Activated T-cell treated with anti-CD3 and anti-CD28 coated beads, Interleukin-2, amount 50 U/mL, for 4 hours (primary cell): ENCODE results near the gene OPN1SW. TPM values are rescaled to one million over a fixed set of nuclear protein-coding genes. Genes with fewer than 3 reads are reported as not detected.

ENCODE experiments used
- ATAC-seq, 2 donors: fragments of 200-7000 bp; cut with Tn5 transposase; one replicate each; pipeline ENCODE4 v1.10.0; 2021
- DNase-seq: peaks from one replicate; pipeline ENCODE4 v3.0.0-alpha.2; 2020
- H3K27me3 Mint-ChIP-seq: one replicate; pipeline ENCODE4 v1.8.0; 2021; ENCODE audit warnings: low read depth, mixed read lengths
- H3K36me3 Mint-ChIP-seq: one replicate; pipeline ENCODE4 v1.8.0; 2022; ENCODE audit warnings: mixed read lengths; ENCODE audit not compliant: insufficient read depth
- H3K4me1 Mint-ChIP-seq: one replicate; pipeline ENCODE4 v1.8.0; 2021; ENCODE audit warnings: low read depth, mixed read lengths
- H3K4me3 Mint-ChIP-seq: one replicate; pipeline ENCODE4 v1.8.0; 2021; ENCODE audit warnings: mild to moderate bottlenecking, moderate library complexity, mixed read lengths
- H3K9me3 Mint-ChIP-seq: one replicate; pipeline ENCODE4 v1.8.0; 2021; ENCODE audit warnings: mixed read lengths
- total RNA-seq, 3 donors: library from RNA; stranded (reverse); gene quantifications; one replicate each; pipeline ENCODE4 v1.2.1, GENCODE V29; 2021

OPN1SW gene
- total RNA-seq, 3 donors from 2014 or later = not detected

- Mint-ChIP-seq H3K36me3 (peaks cover 6% of the 10 kb centered on the region), H3K27me3 (no peaks in the 10 kb centered on the region), H3K9me3 (no peaks in the 10 kb centered on the region), H3K4me1 (peaks cover 40% of the 10 kb centered on the region), H3K4me3 (peak overlapping the region; percentile 98)
- ATAC-seq = peak; percentile 12 to 19
- DNase-seq = peak; percentile 5
Observed at GRCh38 chr7:128738570-128739047, 37.0 kb downstream of the OPN1SW start.

GRCh38 chr7:128737867-128738385, 37.7 kb downstream of the OPN1SW start:
- Mint-ChIP-seq H3K27me3 (no peaks in the 10 kb centered on the region), H3K9me3 (no peaks in the 10 kb centered on the region), H3K36me3 (peaks cover 6% of the 10 kb centered on the region), H3K4me1 (peaks cover 36% of the 10 kb centered on the region), H3K4me3 (peak overlapping the region; percentile 98)
- DNase-seq (no peak), ATAC-seq (no peak)

GRCh38 chr7:128737441-128737840, 38.2 kb downstream of the OPN1SW start:
- Mint-ChIP-seq H3K36me3 (peaks cover 6% of the 10 kb centered on the region), H3K4me1 (peaks cover 35% of the 10 kb centered on the region), H3K4me3 (peak overlapping the region; percentile 8), H3K9me3 (no peaks in the 10 kb centered on the region), H3K27me3 (no peaks in the 10 kb centered on the region)
- no peak for ATAC-seq
- DNase-seq = no peak

- H3K4me3 Mint-ChIP-seq = no peak overlapping the region
- H3K4me1 Mint-ChIP-seq = peaks cover 16% of the 10 kb centered on the region
- ATAC-seq (no peak), DNase-seq (no peak)
- no peaks in the 10 kb centered on the region for H3K9me3 Mint-ChIP-seq
- no peaks in the 10 kb centered on the region for H3K36me3 Mint-ChIP-seq
- H3K27me3 Mint-ChIP-seq = peaks cover 7% of the 10 kb centered on the region
Observed at GRCh38 chr7:128735436-128735835, 40.2 kb downstream of the OPN1SW start.

- DNase-seq (no peak), ATAC-seq (no peak)
- Mint-ChIP-seq H3K27me3 (peaks cover 9% of the 10 kb centered on the region), H3K9me3 (no peaks in the 10 kb centered on the region), H3K36me3 (no peaks in the 10 kb centered on the region), H3K4me3 (no peak overlapping the region), H3K4me1 (peaks cover 11% of the 10 kb centered on the region)
Observed at GRCh38 chr7:128734890-128735289, 40.7 kb downstream of the OPN1SW start.

- DNase-seq = no peak
- peaks cover 4% of the 10 kb centered on the region for H3K4me1 Mint-ChIP-seq
- H3K9me3 Mint-ChIP-seq = no peaks in the 10 kb centered on the region
- peaks cover 10% of the 10 kb centered on the region for H3K27me3 Mint-ChIP-seq
- no peaks in the 10 kb centered on the region for H3K36me3 Mint-ChIP-seq
- no peak overlapping the region for H3K4me3 Mint-ChIP-seq
- no peak for ATAC-seq
Observed at GRCh38 chr7:128733278-128733645, 42.3 kb downstream of the OPN1SW start.

- H3K9me3 Mint-ChIP-seq = no peaks in the 10 kb centered on the region
- no peaks in the 10 kb centered on the region for H3K36me3 Mint-ChIP-seq
- peaks cover 11% of the 10 kb centered on the region for H3K27me3 Mint-ChIP-seq
- ATAC-seq (no peak), DNase-seq (no peak)
- H3K4me1 Mint-ChIP-seq = no peaks in the 10 kb centered on the region
- H3K4me3 Mint-ChIP-seq = no peak overlapping the region
Observed at GRCh38 chr7:128732521-128733277, 42.9 kb downstream of the OPN1SW start.

- no peaks in the 10 kb centered on the region for H3K9me3 Mint-ChIP-seq
- no peak overlapping the region for H3K4me3 Mint-ChIP-seq
- H3K27me3 Mint-ChIP-seq = peaks cover 15% of the 10 kb centered on the region
- H3K4me1 Mint-ChIP-seq = no peaks in the 10 kb centered on the region
- ATAC-seq (no peak), DNase-seq (no peak)
- H3K36me3 Mint-ChIP-seq = no peaks in the 10 kb centered on the region
Observed at GRCh38 chr7:128731184-128731583, 44.4 kb downstream of the OPN1SW start.

GRCh38 chr7:128729494-128729893, 46.1 kb downstream of the OPN1SW start:
- Mint-ChIP-seq H3K36me3 (no peaks in the 10 kb centered on the region), H3K27me3 (peaks cover 15% of the 10 kb centered on the region), H3K9me3 (no peaks in the 10 kb centered on the region), H3K4me3 (no peak overlapping the region), H3K4me1 (no peaks in the 10 kb centered on the region)
- ATAC-seq = no peak
- DNase-seq = no peak

GRCh38 chr7:128728598-128728997, 47.0 kb downstream of the OPN1SW start:
- no peaks in the 10 kb centered on the region for H3K9me3 Mint-ChIP-seq
- H3K27me3 Mint-ChIP-seq = peaks cover 15% of the 10 kb centered on the region
- no peak overlapping the region for H3K4me3 Mint-ChIP-seq
- DNase-seq (no peak), ATAC-seq (no peak)
- no peaks in the 10 kb centered on the region for H3K4me1 Mint-ChIP-seq
- no peaks in the 10 kb centered on the region for H3K36me3 Mint-ChIP-seq

GRCh38 chr7:128727239-128727638, 48.4 kb downstream of the OPN1SW start:
- no peak for DNase-seq
- Mint-ChIP-seq H3K4me3 (no peak overlapping the region), H3K27me3 (peaks cover 20% of the 10 kb centered on the region), H3K9me3 (no peaks in the 10 kb centered on the region), H3K4me1 (no peaks in the 10 kb centered on the region), H3K36me3 (no peaks in the 10 kb centered on the region)
- no peak for ATAC-seq

- no peak for DNase-seq
- peaks cover 21% of the 10 kb centered on the region for H3K27me3 Mint-ChIP-seq
Observed at GRCh38 chr7:128726737-128727072, 48.9 kb downstream of the OPN1SW start.

GRCh38 chr7:128726059-128726736, 49.4 kb downstream of the OPN1SW start:
- no peaks in the 10 kb centered on the region for H3K4me1 Mint-ChIP-seq
- peaks cover 18% of the 10 kb centered on the region for H3K27me3 Mint-ChIP-seq
- H3K9me3 Mint-ChIP-seq = no peaks in the 10 kb centered on the region
- no peak for DNase-seq
- no peaks in the 10 kb centered on the region for H3K36me3 Mint-ChIP-seq
- no peak for ATAC-seq
- H3K4me3 Mint-ChIP-seq = no peak overlapping the region

More at GRCh38 chr7:128726737-128727072, 48.9 kb downstream of the OPN1SW start:
- Mint-ChIP-seq H3K9me3 (no peaks in the 10 kb centered on the region), H3K36me3 (no peaks in the 10 kb centered on the region), H3K4me3 (no peak overlapping the region), H3K4me1 (no peaks in the 10 kb centered on the region)
- ATAC-seq = no peak

- Mint-ChIP-seq H3K9me3 (no peaks in the 10 kb centered on the region), H3K36me3 (no peaks in the 10 kb centered on the region), H3K4me3 (no peak overlapping the region), H3K4me1 (no peaks in the 10 kb centered on the region), H3K27me3 (peaks cover 15% of the 10 kb centered on the region)
- ATAC-seq = no peak
- no peak for DNase-seq
Observed at GRCh38 chr7:128725531-128725930, 50.1 kb downstream of the OPN1SW start.

GRCh38 chr7:128724743-128725142, 50.9 kb downstream of the OPN1SW start:
- no peaks in the 10 kb centered on the region for H3K36me3 Mint-ChIP-seq
- H3K9me3 Mint-ChIP-seq = no peaks in the 10 kb centered on the region
- no peak for ATAC-seq
- no peaks in the 10 kb centered on the region for H3K4me1 Mint-ChIP-seq
- no peak overlapping the region for H3K4me3 Mint-ChIP-seq
- no peak for DNase-seq
- peaks cover 13% of the 10 kb centered on the region for H3K27me3 Mint-ChIP-seq
